Stimulated activated CD4-positive, alpha-beta T cell treated with anti-CD3 and anti-CD28 coated beads, Interleukin-1b, Interleukin-23, amount 100 ng/mL, for 24 hours (primary cell): Measurements from ENCODE around the gene RCVRN.

Source experiments
- DNase-seq, 4 experiments: peaks; one replicate each; pipeline ENCODE4 v3.0.0-alpha.2; 2020; ENCODE audit warnings: low read depth in 4 of 4, low spot score in 1 of 4

RCVRN gene

GRCh38 chr17:9859781-9860180 lies 45.3 kb downstream of the RCVRN start:
- no peak for DNase-seq

DNA sequence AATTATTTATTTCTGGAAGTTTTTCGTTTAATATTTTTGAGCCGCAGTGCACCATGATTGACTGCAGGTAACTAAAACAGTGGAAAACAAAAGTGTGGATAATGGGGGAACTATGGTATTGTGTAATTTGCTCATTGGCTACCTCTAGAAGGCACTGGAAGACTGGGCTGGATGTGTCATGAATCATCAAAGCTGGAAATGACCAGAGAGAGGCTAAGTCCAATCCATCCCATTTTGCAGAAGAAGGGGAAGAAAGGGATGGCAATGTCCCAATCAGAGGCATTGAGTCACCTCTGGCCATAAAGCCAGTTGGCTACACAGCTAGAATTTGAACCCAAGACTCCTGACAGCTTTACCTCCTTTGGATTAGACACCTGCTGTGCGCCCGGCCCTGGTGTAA lies 50.0 kb downstream of the RCVRN start:
- no peak for DNase-seq

DNA sequence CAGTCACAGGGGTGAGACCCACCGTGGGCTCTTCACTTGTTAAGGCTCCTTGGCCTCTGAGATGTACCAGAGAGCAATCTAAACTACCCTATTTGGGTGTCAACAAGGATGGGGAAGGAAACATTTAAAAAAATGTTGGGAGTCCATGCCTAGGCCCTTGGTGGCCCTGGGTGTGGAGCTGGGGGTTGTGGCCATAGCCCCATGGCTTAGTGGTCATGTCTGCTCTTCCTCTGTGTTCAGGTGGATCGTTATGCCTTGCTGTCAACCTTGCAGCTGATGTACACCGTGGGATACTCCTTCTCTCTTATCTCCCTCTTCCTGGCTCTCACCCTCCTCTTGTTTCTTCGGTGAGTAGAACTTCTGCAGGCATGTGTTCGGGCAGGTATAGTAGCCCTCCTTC lies 50.8 kb downstream of the RCVRN start:
- no peak for DNase-seq

DNA sequence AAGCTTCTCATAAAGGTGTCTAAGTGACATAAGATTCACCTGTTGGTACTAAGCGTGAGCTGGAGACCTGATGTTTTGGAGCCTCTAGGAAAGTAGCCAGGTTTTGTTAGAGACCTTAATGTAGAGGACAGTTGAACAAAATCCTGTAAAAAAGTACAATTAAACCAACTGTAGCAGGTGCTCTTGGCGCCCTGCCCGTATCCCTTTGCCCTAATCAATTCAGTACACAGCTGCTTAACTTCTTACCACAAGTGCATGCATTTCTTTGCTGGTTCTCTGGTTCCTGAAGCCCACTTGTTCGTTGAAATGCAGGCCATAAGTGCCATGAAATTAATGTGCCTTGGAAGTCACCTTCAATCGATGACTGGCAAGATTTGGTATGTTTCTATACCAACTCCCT lies 54.9 kb downstream of the RCVRN start:
- no peak for DNase-seq
